SKM-1 treated with dmso at 0.1 percent for 144 hours (cell line): ENCODE measurements around the gene IST1.
A peak's percentile ranks its signal among the peaks of the same experiment; 100 is the strongest.
"Not testable (repeated sequence)": the region's sequence is repeated elsewhere in the genome, so short reads cannot be mapped to it uniquely, and the experiment has no call there.

ENCODE experiments used
- DNase-seq: peaks from one replicate; lab custom pipeline; 2025; ENCODE audit not compliant: unreplicated experiment; lab: John Stamatoyannopoulos, UW

IST1 gene

GRCh38 chr16:71880176-71880575 is 15.2 kb upstream of the IST1 start:
- peak; percentile 77 for DNase-seq

GRCh38 chr16:71882505-71883167 is 12.7 kb upstream of the IST1 start:
- DNase-seq = peak; percentile 55

GRCh38 chr16:71883168-71883848 is 12.0 kb upstream of the IST1 start:
- no peak for DNase-seq

- peak; percentile 49 for DNase-seq
Measured at GRCh38 chr16:71883849-71884638, 11.3 kb upstream of the IST1 start, which contains the start of gene ZNF821. TSS of gene ZNF821 (minus strand) at chr16:71884182. CDS start at chr16:71879946, 4,236 bp downstream.

- peak; percentile 41 for DNase-seq
Measured at GRCh38 chr16:71885261-71885650, 10.1 kb upstream of the IST1 start.

GRCh38 chr16:71889147-71889546 is 6.2 kb upstream of the IST1 start:
- DNase-seq = no peak

- DNase-seq = no peak
Measured at GRCh38 chr16:71893888-71894228, 1.5 kb upstream of the IST1 start.

GRCh38 chr16:71894229-71894920 is 956 bp upstream of the IST1 start:
- peak; percentile 25 for DNase-seq

- no peak for DNase-seq
Measured at GRCh38 chr16:71895679-71896365, 491 bp downstream of the IST1 start.

- DNase-seq = no peak
Measured at GRCh38 chr16:71896764-71897368, 1.5 kb downstream of the IST1 start.

GRCh38 chr16:71899171-71899570 is 3.8 kb downstream of the IST1 start:
- DNase-seq = no peak

- DNase-seq = no peak
Measured at GRCh38 chr16:71902656-71903365, 7.5 kb downstream of the IST1 start.

GRCh38 chr16:71903608-71904007 is 8.3 kb downstream of the IST1 start:
- no peak for DNase-seq

GRCh38 chr16:71904239-71904638 is 8.9 kb downstream of the IST1 start:
- DNase-seq = no peak

GRCh38 chr16:71905765-71906164 is 10.4 kb downstream of the IST1 start:
- not testable (repeated sequence) for DNase-seq

GRCh38 chr16:71911121-71911520 is 15.8 kb downstream of the IST1 start:
- DNase-seq = no peak

- DNase-seq = no peak
Measured at GRCh38 chr16:71912534-71913275, 17.4 kb downstream of the IST1 start.

- DNase-seq = no peak
Measured at GRCh38 chr16:71914802-71915201, 19.5 kb downstream of the IST1 start.

- no peak for DNase-seq
Measured at GRCh38 chr16:71915350-71915749, 20.0 kb downstream of the IST1 start.
